Endothelial cell of umbilical vein (primary cell): ENCODE results near the gene CLIC4. TPM values are rescaled to one million over a fixed set of nuclear protein-coding genes. Genes with fewer than 3 reads are reported as not detected.
"Not testable (repeated sequence)": the region's sequence is repeated elsewhere in the genome, so short reads cannot be mapped to it uniquely, and the experiment has no call there.

Experiments
- BruUV-seq: library from RNA; stranded (reverse); fragments of 400-500 nt; replicated peaks from 2 replicates; lab custom pipeline; 2021; lab: Mats Ljungman, UMichigan
- CTCF ChIA-PET: fragments of 300-600, 350-600 bp; sonication (Branson Sonifier 250); formaldehyde crosslinking; loops from one replicate; lab custom pipeline; 2021; ENCODE audit warnings: antibody characterized with exemption, inconsistent platforms; lab: Charles Lee
- POLR2A ChIA-PET: fragments of 300-600, 350-600 bp; sonication (Branson Sonifier 250); formaldehyde crosslinking; loops from one replicate; lab custom pipeline; 2021; ENCODE audit warnings: antibody characterized with exemption, inconsistent platforms; lab: Charles Lee
- DNase-seq: peaks from one replicate; pipeline ENCODE4 v3.0.0-alpha.2; 2011; ENCODE audit warnings: low read depth, low spot score
- FAIRE-seq: peaks from 2 replicates; lab custom pipeline; 2011; peaks lifted over from hg19 to GRCh38; lab: Jason Lieb, UNC
- H2AFZ ChIP-seq: 2 replicates; pipeline ENCODE4 v1.6.0; 2012; ENCODE audit warnings: low read depth, low read length, control low read depth, inconsistent platforms
- H3K27ac ChIP-seq: 2 replicates; pipeline ENCODE4 v1.5.1; 2011; ENCODE audit warnings: low read depth, mild to moderate bottlenecking, control low read depth, low read length, moderate library complexity; ENCODE audit not compliant: insufficient read depth
- H3K27me3 ChIP-seq, 2 experiments: 2 replicates each; pipeline versions ENCODE4 v1.6.0 to v1.6.1; 2011; ENCODE audit warnings: low read length in 2 of 2, mixed read lengths in 1 of 2; ENCODE audit not compliant: control insufficient read depth in 2 of 2, insufficient read depth in 2 of 2
- H3K36me3 ChIP-seq, 2 experiments: 2 replicates in 1 of 2; 3 replicates in 1 of 2; pipeline ENCODE4 v1.5.1; 2011; ENCODE audit warnings: low read length in 2 of 2, mild to moderate bottlenecking in 1 of 2, moderate library complexity in 1 of 2; ENCODE audit not compliant: control insufficient read depth in 2 of 2, insufficient read depth in 2 of 2; ENCODE audit errors: extremely low read depth in 1 of 2
- H3K4me1 ChIP-seq: 3 replicates; pipeline ENCODE4 v1.5.1; 2011; ENCODE audit warnings: mild to moderate bottlenecking, low read length; ENCODE audit not compliant: control insufficient read depth, insufficient read depth; ENCODE audit errors: extremely low read depth
- H3K4me2 ChIP-seq: 2 replicates; pipeline ENCODE4 v1.6.1; 2011; ENCODE audit warnings: low read length, control low read depth, mixed read lengths; ENCODE audit not compliant: insufficient read depth
- H3K4me3 ChIP-seq, 3 experiments: fragments of 200-600 bp in 1 of 3; sonication (generic), shearing (Covaris generic) in 1 of 3; replicated peaks in 1 of 3; 2 replicates each; pipeline ENCODE4 v1.5.1; 2011 to 2016; ENCODE audit warnings: control low read depth in 3 of 3, low read length in 3 of 3, mild to moderate bottlenecking in 2 of 3, inconsistent platforms in 1 of 3, low read depth in 1 of 3, moderate library complexity in 1 of 3; ENCODE audit not compliant: insufficient read depth in 1 of 3
- H3K79me2 ChIP-seq: 2 replicates; pipeline ENCODE4 v1.6.0; 2012; ENCODE audit warnings: low read length, inconsistent platforms; ENCODE audit not compliant: control insufficient read depth, insufficient read depth
- H3K9ac ChIP-seq: replicated peaks from 2 replicates; pipeline ENCODE3; 2011; ENCODE audit warnings: low read length, control low read depth; ENCODE audit not compliant: insufficient read depth; ENCODE audit errors: extremely low read depth
- H3K9me1 ChIP-seq: replicated peaks from 3 replicates; pipeline ENCODE4 v1.6.0; 2011; ENCODE audit warnings: mild to moderate bottlenecking, low read length; ENCODE audit not compliant: control insufficient read depth, insufficient read depth; ENCODE audit errors: extremely low read depth
- H3K9me3 ChIP-seq: replicated peaks from 2 replicates; pipeline ENCODE4 v1.5.1; 2012; ENCODE audit warnings: low read length, inconsistent platforms; ENCODE audit not compliant: control insufficient read depth, insufficient read depth
- H4K20me1 ChIP-seq: replicated peaks from 2 replicates; pipeline ENCODE3; 2011; ENCODE audit warnings: mild to moderate bottlenecking, low read length; ENCODE audit not compliant: control insufficient read depth, insufficient read depth; ENCODE audit errors: extremely low read depth
- EZH2 ChIP-seq: IDR thresholded peaks from 2 replicates; pipeline ENCODE4 v1.6.1; 2012; ENCODE audit warnings: borderline replicate concordance, low read depth, mild to moderate bottlenecking, moderate library complexity, low read length, inconsistent platforms; ENCODE audit not compliant: severe bottlenecking
- FOS ChIP-seq: IDR thresholded peaks from 2 replicates; pipeline ENCODE4 v1.6.1; 2011; ENCODE audit warnings: mild to moderate bottlenecking, low read length, moderate library complexity, borderline replicate concordance; ENCODE audit not compliant: insufficient read depth
- GATA2 ChIP-seq: IDR thresholded peaks from 2 replicates; pipeline ENCODE4 v1.7.0; 2011; ENCODE audit warnings: low read depth, mild to moderate bottlenecking, moderate library complexity, mixed read lengths, low read length; ENCODE audit not compliant: insufficient read length, insufficient read depth
- JUN ChIP-seq: IDR thresholded peaks from 2 replicates; pipeline ENCODE4 v1.6.1; 2011; ENCODE audit warnings: borderline replicate concordance, low read depth; ENCODE audit not compliant: insufficient read length, insufficient read depth
- MYC ChIP-seq: IDR thresholded peaks from one replicate; pipeline ENCODE4 v1.6.1; 2011; ENCODE audit warnings: mild to moderate bottlenecking, low read depth, low read length
- POLR2A ChIP-seq: IDR thresholded peaks from 2 replicates; pipeline ENCODE4 v1.6.1; 2012; ENCODE audit warnings: low read depth, mild to moderate bottlenecking, control low read depth, low read length
- POLR2AphosphoS5 ChIP-seq: IDR thresholded peaks from 2 replicates; pipeline ENCODE4 v1.6.1; 2012; ENCODE audit warnings: low read depth, mild to moderate bottlenecking, control low read depth, low read length, moderate library complexity; ENCODE audit not compliant: insufficient read depth
- dilution Hi-C: fragments of 300-500 bp; cut with MboI; formaldehyde crosslinking; loops from one replicate; pipeline ENCODE4 v1.15.0; 2019; ENCODE audit warnings: low sequenced_read_pairs; ENCODE audit not compliant: extremely low pct_ligation_motif_present
- intact Hi-C: fragments of 100-400 bp; cut with micrococcal nuclease; formaldehyde crosslinking; loops from one replicate; pipeline ENCODE4 v1.10.0; 2022
- polyA plus RNA-seq, 4 experiments: library from polyadenylated mRNA; depleted of rRNA in 3 of 4; stranded (reverse) in 3 of 4; unstranded in 1 of 4; fragments of >200 nt; gene quantifications; 2 replicates each; pipeline versions ENCODE4 v1.2.1 to v1.2.3, GENCODE V29; 2011 to 2012; ENCODE audit warnings: missing spikeins in 1 of 4
- total RNA-seq: library from RNA; stranded (reverse); gene quantifications from 2 replicates; pipeline ENCODE4 v1.2.3, GENCODE V29; 2021
- TF ChIP-seq, protein P1 (sequence below), 2 donors: IDR thresholded peaks; 1 replicate in 1 of 2; 2 replicates in 1 of 2; pipeline ENCODE4 v1.5.1; 2011; ENCODE audit warnings: low read length in 2 of 2, mild to moderate bottlenecking in 2 of 2, moderate library complexity in 2 of 2, control low read depth in 1 of 2, inconsistent platforms in 1 of 2, low read depth in 1 of 2; ENCODE audit not compliant: insufficient read depth in 1 of 2; ENCODE audit errors: extremely low read depth in 1 of 2
- TF ChIP-seq, protein P2 (sequence below): IDR thresholded peaks from 2 replicates; pipeline ENCODE4 v1.6.1; 2011; ENCODE audit not compliant: insufficient read depth, insufficient read length

Gene CLIC4
- total and polyA plus RNA-seq, 2 donors (not counting 3 experiments of a cell fraction or from before 2014, with no cell fraction given) = 97.5 to 330 TPM

DNA sequence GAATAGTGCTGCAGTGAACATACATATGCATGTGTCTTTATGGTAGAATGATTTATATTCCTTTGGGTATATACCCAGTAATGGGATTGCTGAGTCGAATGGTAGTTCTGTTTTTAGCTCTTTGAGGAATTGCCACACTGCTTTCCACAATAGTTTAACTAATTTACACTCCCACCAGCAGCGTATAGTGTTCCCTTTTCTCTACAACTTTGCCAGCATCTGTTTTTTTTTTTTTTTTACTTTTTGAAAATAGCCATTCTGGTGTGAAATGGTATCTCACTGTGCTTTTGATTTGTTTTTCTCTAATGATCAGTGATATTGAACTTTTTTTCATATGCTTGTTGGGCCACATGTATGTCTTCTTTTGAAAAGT lies 48.9 kb downstream of the CLIC4 start:
- H3K27me3 ChIP-seq, H3K9ac ChIP-seq, H3K9me3 ChIP-seq, H2AFZ ChIP-seq, H3K36me3 ChIP-seq, H4K20me1 ChIP-seq, intact Hi-C loops, H3K4me2 ChIP-seq, BruUV-seq, POLR2A ChIA-PET, H3K4me1 ChIP-seq, dilution Hi-C loops, H3K9me1 ChIP-seq, H3K4me3 ChIP-seq, DNase-seq, FAIRE-seq, H3K27ac ChIP-seq: not testable (repeated sequence)
- peaks cover 88% of the 10 kb centered on the region for H3K79me2 ChIP-seq
- CTCF ChIA-PET = interaction anchor here (0.8 to 1.5 kb wide), 6 partner anchors 9 to 106 kb away, joined by 3 to 7 read pairs (median 4); no protein-coding TSS in a partner anchor

DNA sequence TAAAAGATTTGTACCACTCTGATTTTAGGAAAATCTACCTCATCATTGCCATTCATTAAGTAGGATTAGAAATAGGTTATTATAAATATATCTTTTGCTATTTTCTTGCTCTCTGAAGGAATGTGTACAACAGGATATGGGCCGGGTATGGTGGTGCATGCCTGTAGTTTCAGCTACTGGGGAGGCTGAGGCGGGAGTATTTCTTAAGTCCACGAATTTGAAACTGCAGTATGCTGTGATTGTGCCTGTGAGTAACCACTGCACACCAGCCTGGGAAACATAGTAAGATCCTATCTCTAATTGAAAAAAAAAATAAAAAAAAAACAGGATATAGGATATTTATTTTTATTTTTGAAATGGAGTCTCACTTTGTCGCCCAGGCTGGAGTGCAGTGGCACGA lies 50.0 kb downstream of the CLIC4 start:
- Histone ChIP-seq H3K79me2 (peaks cover 77% of the 10 kb centered on the region), H3K9me1 (no peaks in the 10 kb centered on the region), H4K20me1 (peaks cover 7% of the 10 kb centered on the region), H3K9me3 (no peaks in the 10 kb centered on the region), H3K9ac (no peak overlapping the region), H2AFZ (no peak overlapping the region), H3K36me3 (peaks cover 0 to 3% of the 10 kb centered on the region in 2 experiments), H3K27ac (no peak overlapping the region), H3K4me2 (no peak overlapping the region), H3K27me3 (no peaks in the 10 kb centered on the region), H3K4me3 (no peak overlapping the region), H3K4me1 (peaks cover 8% of the 10 kb centered on the region)
- TF ChIP-seq MYC (no peak), POLR2AphosphoS5 (no peak), FOS (no peak), JUN (no peak), POLR2A (no peak), GATA2 (no peak), EZH2 (no peak)
- TF ChIP-seq, protein P1, sequence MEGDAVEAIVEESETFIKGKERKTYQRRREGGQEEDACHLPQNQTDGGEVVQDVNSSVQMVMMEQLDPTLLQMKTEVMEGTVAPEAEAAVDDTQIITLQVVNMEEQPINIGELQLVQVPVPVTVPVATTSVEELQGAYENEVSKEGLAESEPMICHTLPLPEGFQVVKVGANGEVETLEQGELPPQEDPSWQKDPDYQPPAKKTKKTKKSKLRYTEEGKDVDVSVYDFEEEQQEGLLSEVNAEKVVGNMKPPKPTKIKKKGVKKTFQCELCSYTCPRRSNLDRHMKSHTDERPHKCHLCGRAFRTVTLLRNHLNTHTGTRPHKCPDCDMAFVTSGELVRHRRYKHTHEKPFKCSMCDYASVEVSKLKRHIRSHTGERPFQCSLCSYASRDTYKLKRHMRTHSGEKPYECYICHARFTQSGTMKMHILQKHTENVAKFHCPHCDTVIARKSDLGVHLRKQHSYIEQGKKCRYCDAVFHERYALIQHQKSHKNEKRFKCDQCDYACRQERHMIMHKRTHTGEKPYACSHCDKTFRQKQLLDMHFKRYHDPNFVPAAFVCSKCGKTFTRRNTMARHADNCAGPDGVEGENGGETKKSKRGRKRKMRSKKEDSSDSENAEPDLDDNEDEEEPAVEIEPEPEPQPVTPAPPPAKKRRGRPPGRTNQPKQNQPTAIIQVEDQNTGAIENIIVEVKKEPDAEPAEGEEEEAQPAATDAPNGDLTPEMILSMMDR (IDR thresholded peaks at IDR 0.05; ENCODE audit: extremely low read depth in 1 of 2, insufficient read depth in 1 of 2, low read depth in 1 of 2, low read length in 2 of 2) = no peak
- TF ChIP-seq, protein P2, sequence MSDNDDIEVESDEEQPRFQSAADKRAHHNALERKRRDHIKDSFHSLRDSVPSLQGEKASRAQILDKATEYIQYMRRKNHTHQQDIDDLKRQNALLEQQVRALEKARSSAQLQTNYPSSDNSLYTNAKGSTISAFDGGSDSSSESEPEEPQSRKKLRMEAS = no peak
- DNase-seq (no peak), FAIRE-seq (no peak)
- POLR2A ChIA-PET = no interaction called here
- CTCF ChIA-PET = interaction anchor here (1.0 kb wide), 1 partner anchor 10 kb away, joined by 3 read pairs; no protein-coding TSS in a partner anchor
- dilution Hi-C loops = no loop called here
- intact Hi-C loops = no loop called here
- BruUV-seq = no TSS peak
